ENCODE results near the gene IL24. TPM values are rescaled to one million over a fixed set of nuclear protein-coding genes. Genes with fewer than 3 reads are reported as not detected.

Gene IL24
- total and polyA plus RNA-seq, 7 experiments from 2014 or later = 0.51 to 28.4 (median 27.9) TPM; not detected in 4

- DNase-seq (no peak), ATAC-seq (no peak)
- no peaks in the 10 kb centered on the region for H3K27me3 Mint-ChIP-seq
- H3K4me3 Mint-ChIP-seq = no peak overlapping the region
- H3K36me3 Mint-ChIP-seq = peaks cover 0 to 29% (median 5%) of the 10 kb centered on the region in 5 donors
- Histone ChIP-seq H3K4me1 (ENCODE audit: control insufficient read depth in 2 of 2, insufficient read depth in 2 of 2, low read length in 2 of 2) (peaks cover 4 to 39% of the 10 kb centered on the region in 2 donors), H3K27me3 (ENCODE audit: control insufficient read depth in 2 of 2, insufficient read depth in 2 of 2, low read length in 2 of 2) (no peaks in the 10 kb centered on the region), H3K36me3 (ENCODE audit: control insufficient read depth in 2 of 3, insufficient read depth in 3 of 3, low read length in 3 of 3) (peaks cover 0 to 3% (median 0%) of the 10 kb centered on the region in 3 experiments), H3K4me3 (ENCODE audit: low read length) (no peak overlapping the region), H3K9me3 (ENCODE audit: control insufficient read depth in 2 of 3, low read length in 3 of 3) (no peaks in the 10 kb centered on the region), H3K27ac (ENCODE audit: low read depth, low read length) (no peak overlapping the region)
- peak overlapping the region in 6 of 9 donors; percentile 28 to 75 (median 54) for H3K27ac Mint-ChIP-seq
- H3K4me1 Mint-ChIP-seq = peaks cover 26 to 85% (median 73%) of the 10 kb centered on the region in 7 donors
- intact Hi-C loops (cut with micrococcal nuclease) = no loop called here
- CTCF ChIA-PET = interaction anchor here (0.9 to 5.6 kb wide), 5 partner anchors 16 to 169 kb away, joined by 3 to 26 read pairs (median 4); partner anchors contain the start of gene IL20
- H3K9me3 Mint-ChIP-seq = peaks cover 0 to 3% (median 0%) of the 10 kb centered on the region in 11 donors
- POLR2A ChIA-PET = interaction anchor here (0.6 to 17.9 kb wide), 10 partner anchors 7 to 434 kb away, joined by 3 to 600 read pairs (median 4); partner anchors contain the start of gene FCMR
Measured at GRCh38 chr1:206895837-206896242, 1.4 kb upstream of the IL24 start.

GRCh38 chr1:206896261-206896660, 982 bp upstream of the IL24 start:
- Mint-ChIP-seq H3K9me3 (no peaks in the 10 kb centered on the region), H3K4me3 (no peak overlapping the region), H3K36me3 (peaks cover 0 to 29% (median 2%) of the 10 kb centered on the region in 5 donors), H3K27me3 (no peaks in the 10 kb centered on the region), H3K27ac (peak overlapping the region in 4 of 9 donors; percentile 62 to 95 (median 77)), H3K4me1 (peaks cover 24 to 85% (median 73%) of the 10 kb centered on the region in 7 donors)
- H3K27me3 ChIP-seq (ENCODE audit: control insufficient read depth in 2 of 2, insufficient read depth in 2 of 2, low read length in 2 of 2) = no peaks in the 10 kb centered on the region
- CTCF ChIA-PET = interaction anchor here (1.4 to 5.6 kb wide), 3 partner anchors 16 to 170 kb away, joined by 3 to 26 read pairs (median 4); no protein-coding TSS in a partner anchor
- H3K36me3 ChIP-seq (ENCODE audit: control insufficient read depth in 2 of 3, insufficient read depth in 3 of 3, low read length in 3 of 3) = peaks cover 0 to 3% (median 0%) of the 10 kb centered on the region in 3 experiments
- intact Hi-C loops (cut with micrococcal nuclease) = no loop called here
- no peak overlapping the region for H3K4me3 ChIP-seq (ENCODE audit: low read length)
- peaks cover under 1 to 39% of the 10 kb centered on the region in 2 donors for H3K4me1 ChIP-seq (ENCODE audit: control insufficient read depth in 2 of 2, insufficient read depth in 2 of 2, low read length in 2 of 2)
- no peak overlapping the region for H3K27ac ChIP-seq (ENCODE audit: low read depth, low read length)
- ATAC-seq = no peak
- no peaks in the 10 kb centered on the region for H3K9me3 ChIP-seq (ENCODE audit: control insufficient read depth in 2 of 3, low read length in 3 of 3)
- DNase-seq = no peak
- POLR2A ChIA-PET = interaction anchor here (0.6 to 17.9 kb wide), 7 partner anchors 8 to 433 kb away, joined by 3 to 600 read pairs (median 5); partner anchors contain the start of gene FCMR

- H3K27ac Mint-ChIP-seq = peak overlapping the region in 8 of 9 donors; percentile 72 to 95 (median 78)
- no peak overlapping the region for H3K4me3 Mint-ChIP-seq
- peaks cover 0 to 36% (median 14%) of the 10 kb centered on the region in 5 donors for H3K36me3 Mint-ChIP-seq
- intact Hi-C loops (cut with micrococcal nuclease) = no loop called here
- ATAC-seq = no peak
- ChIA-PET CTCF (interaction anchor here (5.6 kb wide), 1 partner anchor 14 kb away, joined by 26 read pairs; no protein-coding TSS in a partner anchor), POLR2A (interaction anchor here (0.6 to 17.9 kb wide), 5 partner anchors 8 to 163 kb away, joined by 3 to 600 read pairs (median 5); partner anchors contain the start of gene FCMR)
- no peak overlapping the region for H3K4me3 ChIP-seq (ENCODE audit: low read length)
- H3K9me3 Mint-ChIP-seq = no peaks in the 10 kb centered on the region
- peak overlapping the region; percentile 6 for H3K27ac ChIP-seq (ENCODE audit: low read depth, low read length)
- no peaks in the 10 kb centered on the region for H3K27me3 ChIP-seq (ENCODE audit: control insufficient read depth in 2 of 2, insufficient read depth in 2 of 2, low read length in 2 of 2)
- H3K4me1 ChIP-seq (ENCODE audit: control insufficient read depth in 2 of 2, insufficient read depth in 2 of 2, low read length in 2 of 2) = peaks cover 0 to 41% of the 10 kb centered on the region in 2 donors
- DNase-seq = no peak
- no peaks in the 10 kb centered on the region for H3K27me3 Mint-ChIP-seq
- H3K36me3 ChIP-seq (ENCODE audit: control insufficient read depth in 2 of 3, insufficient read depth in 3 of 3, low read length in 3 of 3) = peaks cover 0 to 10% (median 0%) of the 10 kb centered on the region in 3 experiments
- no peaks in the 10 kb centered on the region for H3K9me3 ChIP-seq (ENCODE audit: control insufficient read depth in 2 of 3, low read length in 3 of 3)
- peaks cover 28 to 94% (median 85%) of the 10 kb centered on the region in 7 donors for H3K4me1 Mint-ChIP-seq
Measured at GRCh38 chr1:206898089-206898914, 1.1 kb downstream of the IL24 start.

GRCh38 chr1:206898915-206899431, 1.7 kb downstream of the IL24 start:
- Histone ChIP-seq H3K9me3 (ENCODE audit: control insufficient read depth in 2 of 3, low read length in 3 of 3) (no peaks in the 10 kb centered on the region), H3K36me3 (ENCODE audit: control insufficient read depth in 2 of 3, insufficient read depth in 3 of 3, low read length in 3 of 3) (peaks cover 0 to 16% (median 0%) of the 10 kb centered on the region in 3 experiments), H3K4me1 (ENCODE audit: control insufficient read depth in 2 of 2, insufficient read depth in 2 of 2, low read length in 2 of 2) (peaks cover 0 to 41% of the 10 kb centered on the region in 2 donors), H3K4me3 (ENCODE audit: low read length) (no peak overlapping the region), H3K27ac (ENCODE audit: low read depth, low read length) (peak overlapping the region; percentile 6), H3K27me3 (ENCODE audit: control insufficient read depth in 2 of 2, insufficient read depth in 2 of 2, low read length in 2 of 2) (no peaks in the 10 kb centered on the region)
- Mint-ChIP-seq H3K4me3 (peak overlapping the region in 2 of 10 donors; percentile 11 to 17), H3K36me3 (peaks cover 6 to 39% (median 21%) of the 10 kb centered on the region in 5 donors), H3K27me3 (no peaks in the 10 kb centered on the region), H3K27ac (peak overlapping the region in 8 of 9 donors; percentile 72 to 95 (median 86)), H3K4me1 (peaks cover 30 to 95% (median 87%) of the 10 kb centered on the region in 7 donors), H3K9me3 (no peaks in the 10 kb centered on the region)
- ChIA-PET CTCF (interaction anchor here (1.1 kb wide), 1 partner anchor 34 kb away, joined by 4 read pairs; the partner anchor contains the start of gene IL20), POLR2A (interaction anchor here (0.8 to 17.9 kb wide), 14 partner anchors 7 to 164 kb away, joined by 3 to 600 read pairs (median 4); partner anchors contain the start of gene FCMR)
- intact Hi-C loops (cut with micrococcal nuclease) = no loop called here
- DNase-seq = no peak
- no peak for ATAC-seq

- intact Hi-C loops (cut with micrococcal nuclease) = no loop called here
- H3K9me3 ChIP-seq (ENCODE audit: control insufficient read depth in 2 of 3, low read length in 3 of 3) = no peaks in the 10 kb centered on the region
- Mint-ChIP-seq H3K27me3 (no peaks in the 10 kb centered on the region), H3K27ac (peak overlapping the region in 8 of 9 donors; percentile 32 to 98 (median 90)), H3K4me3 (no peak overlapping the region), H3K9me3 (peaks cover 0 to 7% (median 0%) of the 10 kb centered on the region in 11 donors), H3K4me1 (peaks cover 31 to 98% (median 89%) of the 10 kb centered on the region in 7 donors), H3K36me3 (peaks cover 13 to 42% (median 28%) of the 10 kb centered on the region in 5 donors)
- CTCF ChIA-PET = interaction anchor here (1.1 kb wide), 1 partner anchor 34 kb away, joined by 4 read pairs; the partner anchor contains the start of gene IL20
- ATAC-seq = no peak
- H3K4me3 ChIP-seq (ENCODE audit: low read length) = no peak overlapping the region
- peaks cover under 1 to 24% (median 4%) of the 10 kb centered on the region in 3 experiments for H3K36me3 ChIP-seq (ENCODE audit: control insufficient read depth in 2 of 3, insufficient read depth in 3 of 3, low read length in 3 of 3)
- peaks cover 0 to 47% of the 10 kb centered on the region in 2 donors for H3K4me1 ChIP-seq (ENCODE audit: control insufficient read depth in 2 of 2, insufficient read depth in 2 of 2, low read length in 2 of 2)
- POLR2A ChIA-PET = interaction anchor here (0.8 to 17.9 kb wide), 21 partner anchors 7 to 195 kb away, joined by 3 to 600 read pairs (median 4); partner anchors contain the start of gene FCMR
- H3K27me3 ChIP-seq (ENCODE audit: control insufficient read depth in 2 of 2, insufficient read depth in 2 of 2, low read length in 2 of 2) = no peaks in the 10 kb centered on the region
- DNase-seq = no peak
- peak overlapping the region; percentile 40 for H3K27ac ChIP-seq (ENCODE audit: low read depth, low read length)
Measured at GRCh38 chr1:206899717-206900116, 2.5 kb downstream of the IL24 start.

- Histone ChIP-seq H3K9me3 (ENCODE audit: control insufficient read depth in 2 of 3, low read length in 3 of 3) (no peaks in the 10 kb centered on the region), H3K27me3 (ENCODE audit: control insufficient read depth in 2 of 2, insufficient read depth in 2 of 2, low read length in 2 of 2) (no peaks in the 10 kb centered on the region), H3K36me3 (ENCODE audit: control insufficient read depth in 2 of 3, insufficient read depth in 3 of 3, low read length in 3 of 3) (peaks cover 4 to 28% (median 8%) of the 10 kb centered on the region in 3 experiments), H3K4me1 (ENCODE audit: control insufficient read depth in 2 of 2, insufficient read depth in 2 of 2, low read length in 2 of 2) (peaks cover 2 to 51% of the 10 kb centered on the region in 2 donors), H3K27ac (ENCODE audit: low read depth, low read length) (peak overlapping the region; percentile 40), H3K4me3 (ENCODE audit: low read length) (no peak overlapping the region)
- ChIA-PET POLR2A (interaction anchor here (0.8 to 17.9 kb wide), 23 partner anchors 7 to 196 kb away, joined by 3 to 600 read pairs (median 5); partner anchors contain the start of gene FCMR), CTCF (interaction anchor here (1.0 to 1.7 kb wide), 5 partner anchors 12 to 91 kb away, joined by 3 to 5 read pairs (median 3); partner anchors contain the start of gene IL20)
- Mint-ChIP-seq H3K27ac (peak overlapping the region; percentile 24 to 98 (median 90)), H3K36me3 (peaks cover 17 to 46% (median 33%) of the 10 kb centered on the region in 5 donors), H3K4me3 (peak overlapping the region in 1 of 10 donors; percentile 15), H3K4me1 (peaks cover 36 to 99% (median 92%) of the 10 kb centered on the region in 7 donors), H3K27me3 (no peaks in the 10 kb centered on the region), H3K9me3 (peaks cover 0 to 8% (median 0%) of the 10 kb centered on the region in 11 donors)
- ATAC-seq (no peak), DNase-seq (no peak)
- intact Hi-C loops (cut with micrococcal nuclease) = no loop called here
Measured at GRCh38 chr1:206900149-206900548, 2.9 kb downstream of the IL24 start.

Data from naive thymus-derived CD4-positive, alpha-beta T cell (primary cell).